HepG2 (cell line): Measurements from ENCODE around the gene PP2D1. TPM values are rescaled to one million over a fixed set of nuclear protein-coding genes. Genes with fewer than 3 reads are reported as not detected.
A peak's percentile ranks its signal among the peaks of the same experiment; 100 is the strongest.

Experiments used
- ARID5B ChIP-seq: IDR thresholded peaks from 2 replicates; pipeline ENCODE4 v1.4.0; 2020; ENCODE audit warnings: mild to moderate bottlenecking, missing genetic modification reagents
- CEBPG ChIP-seq: IDR thresholded peaks from 2 replicates; pipeline ENCODE4 v1.6.1; 2016
- E2F1 ChIP-seq: sonication (generic); formaldehyde crosslinking; IDR thresholded peaks from 2 replicates; pipeline ENCODE4 v1.5.0; 2020; ENCODE audit warnings: missing genetic modification reagents
- ELF1 ChIP-seq: sonication (generic); formaldehyde crosslinking; IDR thresholded peaks from 2 replicates; pipeline ENCODE4 v1.4.0; 2020; ENCODE audit warnings: missing genetic modification reagents
- GTF2F1 ChIP-seq: fragments of 150-350 bp; IDR thresholded peaks from 2 replicates; pipeline ENCODE4 v1.6.1; 2014; ENCODE audit warnings: low read length
- NFE2 ChIP-seq: sonication (generic); formaldehyde crosslinking; IDR thresholded peaks from 2 replicates; pipeline ENCODE4 v1.4.0; 2020; ENCODE audit warnings: missing genetic modification reagents
- NFE2L2 ChIP-seq: fragments of 150-350 bp; IDR thresholded peaks from 2 replicates; pipeline ENCODE4 v1.6.1; 2014; ENCODE audit warnings: low read length
- POLR2A ChIP-seq, 2 experiments: IDR thresholded peaks; 2 replicates each; pipeline ENCODE4 v1.6.1; 2011; ENCODE audit warnings: low read depth in 2 of 2, low read length in 2 of 2, mild to moderate bottlenecking in 1 of 2, moderate library complexity in 1 of 2; ENCODE audit not compliant: insufficient read depth in 1 of 2
- POLR2G ChIP-seq: fragments of 200-400 bp; formaldehyde crosslinking; IDR thresholded peaks from 2 replicates; pipeline ENCODE4 v1.6.1; 2018; ENCODE audit warnings: mild to moderate bottlenecking, low read depth, low read length, moderate library complexity
- RARA ChIP-seq: IDR thresholded peaks from 2 replicates; pipeline ENCODE4 v1.6.1; 2016; ENCODE audit warnings: missing genetic modification reagents, missing compliant biosample characterization
- RBAK ChIP-seq: sonication (generic); formaldehyde crosslinking; IDR thresholded peaks from 2 replicates; pipeline ENCODE4 v1.5.1; 2020; ENCODE audit warnings: mild to moderate bottlenecking, missing genetic modification reagents
- RFXAP ChIP-seq: sonication (generic); formaldehyde crosslinking; IDR thresholded peaks from 2 replicates; pipeline ENCODE4 v1.4.0; 2020; ENCODE audit warnings: missing genetic modification reagents, borderline replicate concordance
- SIX4 ChIP-seq: sonication (generic); formaldehyde crosslinking; IDR thresholded peaks from 2 replicates; pipeline ENCODE4 v1.4.0; 2020; ENCODE audit warnings: missing genetic modification reagents
- STAG1 ChIP-seq: sonication (generic); formaldehyde crosslinking; IDR thresholded peaks from 2 replicates; pipeline ENCODE4 v1.4.0; 2020; ENCODE audit warnings: missing genetic modification reagents
- TOE1 ChIP-seq: sonication (generic); formaldehyde crosslinking; IDR thresholded peaks from 2 replicates; pipeline ENCODE4 v1.4.0; 2020; ENCODE audit warnings: mild to moderate bottlenecking, missing genetic modification reagents
- YEATS2 ChIP-seq: sonication (generic); formaldehyde crosslinking; IDR thresholded peaks from 2 replicates; pipeline ENCODE4 v1.4.0; 2020; ENCODE audit warnings: missing genetic modification reagents, borderline replicate concordance
- ZBTB26 ChIP-seq: IDR thresholded peaks from 2 replicates; pipeline ENCODE4 v1.6.1; 2016; ENCODE audit warnings: missing compliant biosample characterization, missing genetic modification reagents, borderline replicate concordance
- ZNF292 ChIP-seq: sonication (generic); formaldehyde crosslinking; IDR thresholded peaks from 2 replicates; pipeline ENCODE4 v1.8.1; 2022; ENCODE audit warnings: mild to moderate bottlenecking, low read depth, missing genetic modification reagents, borderline replicate concordance
- ZNF530 ChIP-seq: sonication (generic); formaldehyde crosslinking; IDR thresholded peaks from 2 replicates; pipeline ENCODE4 v1.5.0; 2020; ENCODE audit warnings: low read depth, mild to moderate bottlenecking, missing genetic modification reagents
- ZNF547 ChIP-seq: sonication (generic); formaldehyde crosslinking; IDR thresholded peaks from 2 replicates; pipeline ENCODE4 v1.5.1; 2020; ENCODE audit warnings: mild to moderate bottlenecking, missing genetic modification reagents
- ZNF589 ChIP-seq: sonication (generic); formaldehyde crosslinking; conservative IDR thresholded peaks from 2 replicates; pipeline ENCODE4 v1.8.0; 2022; ENCODE audit warnings: mild to moderate bottlenecking, moderate library complexity, missing genetic modification reagents
- ZNF597 ChIP-seq: sonication (generic); formaldehyde crosslinking; IDR thresholded peaks from 2 replicates; pipeline ENCODE4 v1.5.0; 2020; ENCODE audit warnings: missing genetic modification reagents
- ZNF607 ChIP-seq: sonication (generic); formaldehyde crosslinking; IDR thresholded peaks from 2 replicates; pipeline ENCODE4 v1.5.1; 2020; ENCODE audit warnings: missing genetic modification reagents, mild to moderate bottlenecking, borderline replicate concordance
- ZNF674 ChIP-seq: sonication (generic); formaldehyde crosslinking; IDR thresholded peaks from 2 replicates; pipeline ENCODE4 v1.5.0; 2020; ENCODE audit warnings: low read depth, mild to moderate bottlenecking, missing genetic modification reagents
- ZNF879 ChIP-seq: sonication (generic); formaldehyde crosslinking; IDR thresholded peaks from 2 replicates; pipeline ENCODE4 v1.8.1; 2023; ENCODE audit warnings: missing genetic modification reagents
- polyA plus RNA-seq, 8 experiments: library from polyadenylated mRNA; depleted of rRNA in 3 of 8; stranded (reverse) in 7 of 8; unstranded in 1 of 8; fragments of >200 nt; fragmentation: Illumina TruSeq in 4 of 8; extraction: Trizol in 4 of 8; gene quantifications; 2 replicates each; pipeline versions ENCODE4 v1.2.1 to v1.2.3, GENCODE V29; 2011 to 2016; ENCODE audit warnings: low read depth in 4 of 8, missing spikeins in 1 of 8, mixed read lengths in 1 of 8; ENCODE audit not compliant: insufficient read depth in 1 of 8
- total RNA-seq, 5 experiments: library from RNA; depleted of rRNA; stranded (reverse); fragments of >200 nt; fragmentation: Illumina TruSeq; extraction: Trizol; gene quantifications; 2 replicates each; pipeline ENCODE4 v1.2.3, GENCODE V29; 2016; ENCODE audit warnings: low read depth in 1 of 5

Gene PP2D1
- total and polyA plus RNA-seq, 2 of the 13 experiments (the other 11 are each of a cell fraction or from before 2014, with no cell fraction given), result not detected

- TF ChIP-seq ZNF879 (CRISPR knock-in tag) (0 out of 2 replicates have a peak, but pooled peaks have one; percentile 42), SIX4 (CRISPR knock-in tag) (peak; percentile 21; the same call in 1 of the 2 replicates), ZBTB26 (CRISPR knock-in tag) (peak; percentile 55; the same call in 1 of the 2 replicates), STAG1 (CRISPR knock-in tag) (no peak), ELF1 (CRISPR knock-in tag) (peak; percentile 94), GTF2F1 (peak; percentile 80; the same call in 1 of the 2 replicates), E2F1 (peak; percentile 85), CEBPG (peak; percentile 30; the same call in 1 of the 2 replicates), YEATS2 (CRISPR knock-in tag) (peak; percentile 94), ZNF530 (CRISPR knock-in tag) (no peak), ZNF674 (CRISPR knock-in tag) (0 out of 2 replicates have a peak, but pooled peaks have one; percentile 53), ZNF607 (CRISPR knock-in tag) (peak; percentile 95), ZNF589 (CRISPR knock-in tag) (peak; percentile 84), NFE2 (CRISPR knock-in tag) (no peak), ZNF597 (CRISPR knock-in tag) (no peak), ARID5B (CRISPR knock-in tag) (peak; percentile 68), POLR2A (IDR thresholded peaks at IDR 0.05; ENCODE audit: insufficient read depth in 1 of 2, low read depth in 2 of 2, low read length in 2 of 2) (peak; percentile 59 to 91), TOE1 (peak; percentile 70; the same call in 1 of the 2 replicates), ZNF547 (0 out of 2 replicates have a peak, but pooled peaks have one; percentile 2), RFXAP (CRISPR knock-in tag) (peak; percentile 7; the same call in 1 of the 2 replicates), ZNF292 (CRISPR knock-in tag) (peak; percentile 35; the same call in 1 of the 2 replicates), RBAK (CRISPR knock-in tag) (no peak), RARA (peak; percentile 11; the same call in 1 of the 2 replicates), NFE2L2 (no peak), POLR2G (peak; percentile 93)
These were observed 65.1 kb downstream of the PP2D1 start, which contains the start of gene RAB5A (continued) for GRCh38 chr3:19946832-19947548.
